IMR-90 (cell line): ENCODE data around the gene GTF2F2. TPM values are rescaled to one million over a fixed set of nuclear protein-coding genes. Genes with fewer than 3 reads are reported as not detected.

Experiments used
- ATAC-seq: fragments of 200-7000 bp; cut with Tn5 transposase; 2 replicates; pipeline ENCODE4 v1.9.1; 2020; ENCODE audit warnings: low read depth, mild to moderate bottlenecking, moderate library complexity
- BruUV-seq: library from RNA; stranded (reverse); fragments of 400-500 nt; replicated peaks from 2 replicates; lab custom pipeline; 2021; lab: Mats Ljungman, UMichigan
- CTCF ChIA-PET: fragments of 300-600 bp; formaldehyde crosslinking; extraction: SDS; loops from one replicate; lab custom pipeline; 2021; ENCODE audit warnings: antibody characterized with exemption; lab: Yijun Ruan, JAX
- POLR2A ChIA-PET: fragments of 300-600 bp; sonication (Branson Sonifier 250); formaldehyde crosslinking; loops from one replicate; lab custom pipeline; 2022; ENCODE audit warnings: antibody characterized with exemption; ENCODE audit not compliant: unreplicated experiment; lab: Charles Lee
- DNase-seq: peaks from one replicate; pipeline ENCODE4 v3.0.0; 2013
- H2AFZ ChIP-seq: replicated peaks from 2 replicates; pipeline ENCODE3; 2013; ENCODE audit warnings: low read length, mild to moderate bottlenecking; ENCODE audit not compliant: poor library complexity
- H2AK5ac ChIP-seq: 2 replicates; pipeline ENCODE4 v1.6.1; 2013; ENCODE audit warnings: low read depth, low read length, inconsistent platforms
- H2AK9ac ChIP-seq: replicated peaks from 2 replicates; pipeline ENCODE3; 2013; ENCODE audit warnings: mild to moderate bottlenecking, low read depth, low read length, moderate library complexity; ENCODE audit not compliant: poor library complexity
- H2BK120ac ChIP-seq: 2 replicates; pipeline ENCODE4 v1.6.1; 2013; ENCODE audit warnings: low read depth, low read length, inconsistent platforms
- H2BK15ac ChIP-seq: 3 replicates; pipeline ENCODE4 v1.6.1; 2013; ENCODE audit warnings: low read depth, low read length, inconsistent platforms
- H2BK20ac ChIP-seq: 2 replicates; pipeline ENCODE4 v1.6.1; 2013; ENCODE audit warnings: low read depth, mild to moderate bottlenecking, inconsistent platforms, low read length, moderate library complexity
- H2BK5ac ChIP-seq: 2 replicates; pipeline ENCODE4 v1.6.1; 2013; ENCODE audit warnings: mild to moderate bottlenecking, low read depth, low read length, inconsistent platforms; ENCODE audit not compliant: poor library complexity, severe bottlenecking
- H3K14ac ChIP-seq: replicated peaks from 2 replicates; pipeline ENCODE4 v1.6.1; 2013; ENCODE audit warnings: low read depth, low read length, inconsistent platforms
- H3K18ac ChIP-seq: 2 replicates; pipeline ENCODE4 v1.6.1; 2013; ENCODE audit warnings: low read depth, low read length, control low read depth
- H3K23ac ChIP-seq: 2 replicates; pipeline ENCODE4 v1.6.1; 2013; ENCODE audit warnings: low read depth, low read length, inconsistent platforms
- H3K27ac ChIP-seq: 2 replicates; pipeline ENCODE4 v1.5.1; 2013; ENCODE audit warnings: mild to moderate bottlenecking, control low read depth, low read length; ENCODE audit not compliant: insufficient read depth
- H3K27me3 ChIP-seq: 2 replicates; pipeline ENCODE4 v1.6.1; 2013; ENCODE audit warnings: low read length; ENCODE audit not compliant: control insufficient read depth, insufficient read depth
- H3K36me3 ChIP-seq: 2 replicates; pipeline ENCODE4 v1.6.1; 2013; ENCODE audit warnings: low read length, mixed read lengths; ENCODE audit not compliant: control insufficient read depth, insufficient read depth
- H3K4ac ChIP-seq: 2 replicates; pipeline ENCODE4 v1.6.1; 2013; ENCODE audit warnings: low read depth, low read length, inconsistent platforms
- H3K4me1 ChIP-seq: 2 replicates; pipeline ENCODE4 v1.6.1; 2013; ENCODE audit warnings: low read length, mixed read lengths; ENCODE audit not compliant: control insufficient read depth, insufficient read depth
- H3K4me2 ChIP-seq: 2 replicates; pipeline ENCODE4 v1.6.1; 2013; ENCODE audit warnings: low read depth, mild to moderate bottlenecking, control low read depth, low read length, moderate library complexity
- H3K4me3 ChIP-seq: 2 replicates; pipeline ENCODE4 v1.5.1; 2013; ENCODE audit warnings: low read depth, mild to moderate bottlenecking, control low read depth, low read length, moderate library complexity; ENCODE audit not compliant: insufficient read depth
- H3K56ac ChIP-seq: 2 replicates; pipeline ENCODE4 v1.6.1; 2013; ENCODE audit warnings: low read length, inconsistent platforms; ENCODE audit not compliant: insufficient read depth; ENCODE audit errors: extremely low read depth
- H3K79me1 ChIP-seq, 2 experiments: 2 replicates each; pipeline ENCODE4 v1.6.1; 2013; ENCODE audit warnings: low read length in 2 of 2, inconsistent platforms in 1 of 2, low read depth in 1 of 2
- H3K9ac ChIP-seq: 2 replicates; pipeline ENCODE4 v1.6.1; 2013; ENCODE audit warnings: low read depth, low read length, control low read depth
- H3K9me1 ChIP-seq: 2 replicates; pipeline ENCODE4 v1.6.1; 2013; ENCODE audit warnings: low read length, inconsistent platforms; ENCODE audit not compliant: insufficient read depth
- H3K9me3 ChIP-seq: 2 replicates; pipeline ENCODE4 v1.6.1; 2013; ENCODE audit warnings: low read length; ENCODE audit not compliant: control insufficient read depth, insufficient read depth
- H4K20me1 ChIP-seq: 2 replicates; pipeline ENCODE4 v1.6.1; 2013; ENCODE audit warnings: low read length, inconsistent platforms; ENCODE audit not compliant: insufficient read depth
- H4K5ac ChIP-seq: 2 replicates; pipeline ENCODE4 v1.6.1; 2013; ENCODE audit warnings: mild to moderate bottlenecking, low read depth, low read length, control low read depth
- H4K8ac ChIP-seq, 2 experiments: 2 replicates each; pipeline ENCODE4 v1.6.1; 2013; ENCODE audit warnings: low read depth in 2 of 2, low read length in 2 of 2, control low read depth in 1 of 2, inconsistent platforms in 1 of 2
- H4K91ac ChIP-seq: 2 replicates; pipeline ENCODE4 v1.6.1; 2013; ENCODE audit warnings: low read depth, low read length, inconsistent platforms; ENCODE audit not compliant: insufficient read depth
- BHLHE40 ChIP-seq: fragments of 150-350 bp; IDR thresholded peaks from 2 replicates; pipeline ENCODE4 v1.6.1; 2016; ENCODE audit warnings: mild to moderate bottlenecking, low read depth, low read length
- CEBPB ChIP-seq: IDR thresholded peaks from 2 replicates; pipeline ENCODE4 v1.6.1; 2012; ENCODE audit warnings: low read depth, low read length, improper control_type of control experiment
- CHD1 ChIP-seq: IDR thresholded peaks from 2 replicates; pipeline ENCODE4 v1.6.1; 2012; ENCODE audit warnings: low read depth, low read length, improper control_type of control experiment
- FOS ChIP-seq: fragments of 150-350 bp; IDR thresholded peaks from 2 replicates; pipeline ENCODE4 v1.6.1; 2016; ENCODE audit warnings: low read depth, low read length
- POLR2A ChIP-seq: IDR thresholded peaks from 2 replicates; pipeline ENCODE4 v1.6.1; 2012; ENCODE audit warnings: mild to moderate bottlenecking, low read depth, low read length
- WGBS, 2 experiments: methylation state at CpG; one replicate each; pipeline versions ENCODE4 v1.1.5 to v1.1.7; 2013; ENCODE audit warnings: missing lambda C conversion rate in 2 of 2; ENCODE audit not compliant: insufficient read length in 1 of 2; ENCODE audit errors: extremely low coverage in 2 of 2; 5-methylcytosine and 5-hydroxymethylcytosine counted together
- dilution Hi-C: fragments of 300-500 bp; cut with HindIII; formaldehyde crosslinking; loops from one replicate; pipeline ENCODE4 v1.14.3; 2018; ENCODE audit warnings: low sequenced_read_pairs; ENCODE audit not compliant: unreplicated experiment
- in situ Hi-C: fragments of 300-500 bp; cut with MboI; formaldehyde crosslinking; loops from 3 replicates; pipeline ENCODE4 v1.14.3; 2019; ENCODE audit warnings: low sequenced_read_pairs, inconsistent platforms, mixed read lengths
- intact Hi-C: fragments of 100-400 bp; cut with micrococcal nuclease; formaldehyde crosslinking; loops from 2 replicates; pipeline ENCODE4 v1.10.0; 2022
- polyA plus RNA-seq, 3 experiments: library from polyadenylated mRNA; depleted of rRNA; stranded (reverse); fragments of >200 nt; gene quantifications; 2 replicates each; pipeline ENCODE4 v1.2.3, GENCODE V29; 2012; ENCODE audit warnings: low replicate concordance in 1 of 3
- total RNA-seq: library from RNA; depleted of rRNA; stranded (reverse); fragments of >200 nt; gene quantifications from 2 replicates; pipeline ENCODE4 v1.2.3, GENCODE V29; 2012

Gene GTF2F2
- total and polyA plus RNA-seq, 2 of the 4 experiments (the other 2 are of a cell fraction) = 16.5 to 21.0 TPM

- Histone ChIP-seq H2AFZ (no peak overlapping the region), H4K91ac (no peak overlapping the region), H4K8ac (no peak overlapping the region), H3K36me3 (peaks cover 6% of the 10 kb centered on the region), H3K9ac (no peak overlapping the region), H3K56ac (no peak overlapping the region; the same call in 1 of the 2 replicates), H2BK15ac (no peak overlapping the region), H3K4me3 (no peak overlapping the region), H3K9me1 (no peaks in the 10 kb centered on the region), H3K14ac (no peak overlapping the region), H3K23ac (no peak overlapping the region), H4K5ac (no peak overlapping the region), H3K27ac (no peak overlapping the region), H4K20me1 (no peaks in the 10 kb centered on the region), H2BK20ac (no peak overlapping the region), H3K4ac (no peak overlapping the region), H2BK120ac (no peak overlapping the region), H2AK5ac (no peak overlapping the region), H3K79me1 (peaks cover 17 to 41% of the 10 kb centered on the region in 2 experiments), H3K4me1 (peaks cover 3% of the 10 kb centered on the region; the same call in 1 of the 2 replicates), H3K9me3 (no peaks in the 10 kb centered on the region; the same call in 1 of the 2 replicates), H3K4me2 (no peak overlapping the region), H3K18ac (no peak overlapping the region), H3K27me3 (no peaks in the 10 kb centered on the region), H2AK9ac (no peak overlapping the region), H2BK5ac (no peak overlapping the region)
- ATAC-seq (no peak), DNase-seq (no peak)
- ChIA-PET CTCF (interaction anchor here (0.8 kb wide), 1 partner anchor 211 kb away, joined by 3 read pairs; no protein-coding TSS in a partner anchor), POLR2A (no interaction called here)
- in situ Hi-C loops (no loop called here), intact Hi-C loops (no loop called here), dilution Hi-C loops (no loop called here)
- TF ChIP-seq FOS (no peak), CHD1 (no peak), POLR2A (no peak), CEBPB (no peak), BHLHE40 (no peak)
- 100% methylated on average over 1 of the region's 5 CpGs; no CpG with 5 or more reads in 1 of the 2 experiments for WGBS, 2 experiments
- no TSS peak for BruUV-seq
Measured at GRCh38 chr13:45184693-45185092, 64.4 kb downstream of the GTF2F2 start.
